ENCODE measurements around the gene SLC24A5.

GRCh38 chr15:48176112-48176511, 55.3 kb downstream of the SLC24A5 start:
- no peak for TF ChIP-seq CTCF (IDR thresholded peaks at IDR 0.05)
- no peak for TF ChIP-seq EZH2phosphoT487 (IDR thresholded peaks at IDR 0.05)
